Loucy (cell line): Measurements from ENCODE around the gene WFDC10A.

Experiments
- H2AFZ ChIP-seq: fragments of 200-600 bp; sonication (generic); 2 replicates; pipeline ENCODE4 v1.6.0; 2016; ENCODE audit warnings: antibody characterized with exemption, mild to moderate bottlenecking, low read length, moderate library complexity
- H3F3A ChIP-seq: fragments of 200-600 bp; 2 replicates; pipeline ENCODE4 v1.6.0; 2016; ENCODE audit warnings: antibody characterized with exemption, low read depth, mild to moderate bottlenecking
- H3K27me3 ChIP-seq: fragments of 200-600 bp; sonication (generic); 2 replicates; pipeline ENCODE4 v1.6.1; 2014; ENCODE audit warnings: low read length, mild to moderate bottlenecking; ENCODE audit not compliant: insufficient read depth, poor library complexity, severe bottlenecking
- H3K36me3 ChIP-seq: fragments of 200-600 bp; sonication (generic); 2 replicates; pipeline ENCODE4 v1.6.1; 2016; ENCODE audit warnings: low read length; ENCODE audit not compliant: insufficient read depth
- H3K4me1 ChIP-seq: fragments of 200-600 bp; sonication (generic); 2 replicates; pipeline ENCODE4 v1.5.1; 2014; ENCODE audit warnings: low read length, mild to moderate bottlenecking; ENCODE audit not compliant: insufficient read depth, poor library complexity, severe bottlenecking
- H3K4me2 ChIP-seq: fragments of 200-600 bp; sonication (generic); 2 replicates; pipeline ENCODE4 v1.6.0; 2014; ENCODE audit warnings: antibody characterized with exemption, low read length, low read depth, mild to moderate bottlenecking; ENCODE audit not compliant: poor library complexity, severe bottlenecking
- H3K4me3 ChIP-seq: fragments of 200-600 bp; sonication (generic); 2 replicates; pipeline ENCODE4 v1.5.1; 2014; ENCODE audit warnings: low read length, mild to moderate bottlenecking, mixed read lengths; ENCODE audit not compliant: poor library complexity, severe bottlenecking
- H3K79me2 ChIP-seq: fragments of 200-600 bp; sonication (generic); 2 replicates; pipeline ENCODE4 v1.6.1; 2014; ENCODE audit warnings: low read length; ENCODE audit not compliant: insufficient read depth
- H3K9ac ChIP-seq: fragments of 200-600 bp; sonication (generic); 2 replicates; pipeline ENCODE4 v1.6.0; 2014; ENCODE audit warnings: mild to moderate bottlenecking, low read depth, low read length, moderate library complexity; ENCODE audit not compliant: poor library complexity, severe bottlenecking
- H3K9me2 ChIP-seq: fragments of 200-600 bp; sonication (generic); replicated peaks from 2 replicates; pipeline ENCODE4 v1.6.1; 2016; ENCODE audit warnings: low read depth, low read length, mixed read lengths
- H3K9me3 ChIP-seq: fragments of 200-600 bp; sonication (generic); 2 replicates; pipeline ENCODE4 v1.6.1; 2014; ENCODE audit warnings: mild to moderate bottlenecking, antibody characterized with exemption, low read length, low read depth; ENCODE audit not compliant: insufficient read depth
- H4K20me1 ChIP-seq: fragments of 200-600 bp; sonication (generic); 2 replicates; pipeline ENCODE4 v1.6.0; 2014; ENCODE audit warnings: antibody characterized with exemption, low read length, mild to moderate bottlenecking; ENCODE audit not compliant: insufficient read depth, poor library complexity, severe bottlenecking
- CTCF ChIP-seq: fragments of 200-600 bp; sonication (generic); conservative IDR thresholded peaks from 2 replicates; pipeline ENCODE4 v1.5.1; 2014; ENCODE audit warnings: mild to moderate bottlenecking, antibody characterized with exemption, low read length
- EZH2phosphoT487 ChIP-seq: fragments of 200-600 bp; IDR thresholded peaks from 2 replicates; pipeline ENCODE4 v1.6.1; 2018; ENCODE audit warnings: antibody characterized with exemption, mild to moderate bottlenecking, moderate library complexity, borderline replicate concordance

Gene WFDC10A

GRCh38 chr20:45593498-45593897 is 36.0 kb upstream of the WFDC10A start:
- Histone ChIP-seq H3K4me2 (no peak overlapping the region), H3K27me3 (no peaks in the 10 kb centered on the region)

GRCh38 chr20:45595235-45595634 is 34.3 kb upstream of the WFDC10A start:
- Histone ChIP-seq H3K9me3 (no peaks in the 10 kb centered on the region), H3K9me2 (no peaks in the 10 kb centered on the region), H2AFZ (no peak overlapping the region), H3K9ac (no peak overlapping the region), H3K4me2 (no peak overlapping the region), H4K20me1 (no peaks in the 10 kb centered on the region), H3K4me3 (no peak overlapping the region), H3F3A (no peaks in the 10 kb centered on the region), H3K27me3 (no peaks in the 10 kb centered on the region), H3K4me1 (no peaks in the 10 kb centered on the region), H3K36me3 (no peaks in the 10 kb centered on the region), H3K79me2 (no peaks in the 10 kb centered on the region)
- TF ChIP-seq CTCF, result no peak
- TF ChIP-seq EZH2phosphoT487, result no peak

More at GRCh38 chr20:45593498-45593897, 36.0 kb upstream of the WFDC10A start:
- Histone ChIP-seq H3F3A (no peaks in the 10 kb centered on the region), H3K4me3 (no peak overlapping the region), H3K36me3 (no peaks in the 10 kb centered on the region), H3K79me2 (no peaks in the 10 kb centered on the region), H3K9ac (no peak overlapping the region), H2AFZ (no peak overlapping the region), H3K9me3 (no peaks in the 10 kb centered on the region), H3K9me2 (no peaks in the 10 kb centered on the region), H4K20me1 (no peaks in the 10 kb centered on the region), H3K4me1 (no peaks in the 10 kb centered on the region)
- TF ChIP-seq EZH2phosphoT487 (no peak), CTCF (no peak)

- Histone ChIP-seq H3K9me3 (0 out of 2 replicates have a peak, but pooled peaks cover 7% of the 10 kb centered on the region), H3K4me2 (no peak overlapping the region)
These were observed 21.7 kb upstream of the WFDC10A start for GRCh38 chr20:45607810-45608209.

GRCh38 chr20:45611054-45611453 is 18.5 kb upstream of the WFDC10A start:
- H3K79me2 ChIP-seq, result no peaks in the 10 kb centered on the region
- H3K9ac ChIP-seq, result no peak overlapping the region
- H3K4me1 ChIP-seq, result no peaks in the 10 kb centered on the region
- no peak overlapping the region for H3K4me3 ChIP-seq
- no peaks in the 10 kb centered on the region for H4K20me1 ChIP-seq
- no peak overlapping the region for H2AFZ ChIP-seq
- H3F3A ChIP-seq, result no peaks in the 10 kb centered on the region
- H3K4me2 ChIP-seq, result no peak overlapping the region
- no peaks in the 10 kb centered on the region for H3K27me3 ChIP-seq
- TF ChIP-seq EZH2phosphoT487 (no peak), CTCF (no peak)
- 0 out of 2 replicates have a peak, but pooled peaks cover 7% of the 10 kb centered on the region for H3K9me3 ChIP-seq
- no peaks in the 10 kb centered on the region for H3K9me2 ChIP-seq
- H3K36me3 ChIP-seq, result no peaks in the 10 kb centered on the region

More at GRCh38 chr20:45607810-45608209, 21.7 kb upstream of the WFDC10A start:
- no peak overlapping the region for H2AFZ ChIP-seq
- H3F3A ChIP-seq, result no peaks in the 10 kb centered on the region
- H3K4me1 ChIP-seq, result no peaks in the 10 kb centered on the region
- no peaks in the 10 kb centered on the region for H3K9me2 ChIP-seq
- no peak overlapping the region for H3K9ac ChIP-seq
- H4K20me1 ChIP-seq, result no peaks in the 10 kb centered on the region
- H3K79me2 ChIP-seq, result no peaks in the 10 kb centered on the region
- no peaks in the 10 kb centered on the region for H3K27me3 ChIP-seq
- TF ChIP-seq EZH2phosphoT487, result no peak
- H3K4me3 ChIP-seq, result no peak overlapping the region
- no peaks in the 10 kb centered on the region for H3K36me3 ChIP-seq
